Inflammatory macrophage (primary cell): ENCODE measurements around the gene CPLX3.

ENCODE experiments used
- DNase-seq, 2 donors: peaks; one replicate each; pipeline ENCODE4 v3.0.0-alpha.2; 2020 to 2022

CPLX3 gene

GRCh38 chr15:74802862-74803447 is 23.5 kb upstream of the CPLX3 start:
- DNase-seq: no peak

- DNase-seq: no peak
Measured at GRCh38 chr15:74804935-74805334, 21.5 kb upstream of the CPLX3 start.

GRCh38 chr15:74807282-74807681 is 19.1 kb upstream of the CPLX3 start:
- DNase-seq: no peak

- DNase-seq: no peak
Measured at GRCh38 chr15:74808078-74808839, 18.2 kb upstream of the CPLX3 start.

GRCh38 chr15:74808840-74809229 is 17.6 kb upstream of the CPLX3 start:
- no peak for DNase-seq

GRCh38 chr15:74809242-74809641 is 17.2 kb upstream of the CPLX3 start:
- DNase-seq: no peak

- no peak for DNase-seq
Measured at GRCh38 chr15:74809956-74810355, 16.5 kb upstream of the CPLX3 start.

- no peak for DNase-seq
Measured at GRCh38 chr15:74812533-74812932, 13.9 kb upstream of the CPLX3 start, which contains the start of gene LMAN1L. Gene LMAN1L (plus strand): TSS chr15:74812835. CDS start chr15:74812855, 20 bp downstream.

GRCh38 chr15:74815121-74815934 is 11.1 kb upstream of the CPLX3 start:
- DNase-seq: peak; percentile 62 to 64

- DNase-seq: no peak
Measured at GRCh38 chr15:74815961-74816360, 10.5 kb upstream of the CPLX3 start.

- DNase-seq: no peak
Measured at GRCh38 chr15:74816624-74817369, 9.6 kb upstream of the CPLX3 start.

- DNase-seq: no peak
Measured at GRCh38 chr15:74817370-74817737, 9.1 kb upstream of the CPLX3 start.

- DNase-seq: no peak
Measured at GRCh38 chr15:74820056-74820455, 6.4 kb upstream of the CPLX3 start.

- DNase-seq: peak; percentile 38 to 62
Measured at GRCh38 chr15:74821091-74821789, 5.2 kb upstream of the CPLX3 start.

- DNase-seq: no peak
Measured at GRCh38 chr15:74821790-74822158, 4.7 kb upstream of the CPLX3 start.

GRCh38 chr15:74822233-74822632 is 4.2 kb upstream of the CPLX3 start:
- no peak for DNase-seq

- no peak for DNase-seq
Measured at GRCh38 chr15:74823324-74823723, 3.1 kb upstream of the CPLX3 start.

GRCh38 chr15:74824976-74825375 is 1.5 kb upstream of the CPLX3 start:
- DNase-seq: no peak

- no peak for DNase-seq
Measured at GRCh38 chr15:74825866-74826265, 561 bp upstream of the CPLX3 start.

- DNase-seq: no peak
Measured at GRCh38 chr15:74826921-74827320, 494 bp downstream of the CPLX3 start.

GRCh38 chr15:74827614-74828013 is 1.2 kb downstream of the CPLX3 start:
- DNase-seq: no peak

GRCh38 chr15:74828835-74829234 is 2.4 kb downstream of the CPLX3 start:
- DNase-seq: no peak
